HCT116 (cell line): ENCODE results near the gene LZIC. TPM values are rescaled to one million over a fixed set of nuclear protein-coding genes. Genes with fewer than 3 reads are reported as not detected.

Source experiments
- ATAC-seq: fragments of 200-7000 bp; cut with Tn5 transposase; 2 replicates; pipeline ENCODE4 v1.9.1; 2020; ENCODE audit warnings: mild to moderate bottlenecking, moderate library complexity
- BruUV-seq: library from RNA; stranded (reverse); fragments of 400-500 nt; replicated peaks from 2 replicates; lab custom pipeline; 2021; lab: Mats Ljungman, UMichigan
- CTCF ChIA-PET: fragments of 300-600 bp; sonication (Branson Sonifier 250); formaldehyde crosslinking; loops from one replicate; lab custom pipeline; 2021; ENCODE audit warnings: antibody characterized with exemption; lab: Charles Lee
- POLR2A ChIA-PET: fragments of 300-600, 350-600 bp; sonication (Branson Sonifier 250); formaldehyde crosslinking; loops from one replicate; lab custom pipeline; 2021; ENCODE audit warnings: antibody characterized with exemption; lab: Charles Lee
- RAD21 ChIA-PET, 2 experiments: fragments of 300-600 bp; sonication (Branson Sonifier 250); formaldehyde crosslinking; loops; one replicate each; lab custom pipeline; 2023; ENCODE audit warnings: low total read pairs in 2 of 2; ENCODE audit not compliant: uncharacterized antibody in 2 of 2, unreplicated experiment in 2 of 2, low non-redundant PET in 1 of 2; lab: Charles Lee
- DNase-seq: peaks from one replicate; pipeline ENCODE4 v3.0.0-alpha.2; 2010; ENCODE audit warnings: low read depth, low spot score
- H2AFZ ChIP-seq: fragments of 200-600 bp; shearing (Covaris generic), sonication (generic); 2 replicates; pipeline ENCODE4 v1.6.1; 2017; ENCODE audit warnings: low read depth, mixed run types, mixed read lengths, antibody characterized with exemption, low read length; ENCODE audit not compliant: poor library complexity, severe bottlenecking
- H3K27ac ChIP-seq: 2 replicates; pipeline ENCODE4 v1.5.1; 2012; ENCODE audit warnings: low read depth, low read length
- H3K27me3 ChIP-seq: fragments of 200-600 bp; sonication (generic); 2 replicates; pipeline ENCODE4 v1.6.1; 2016; ENCODE audit warnings: mixed run types, low read length, mixed read lengths; ENCODE audit not compliant: insufficient read depth
- H3K36me3 ChIP-seq, 2 experiments: fragments of 200-500 bp in 1 of 2; fragments of 200-600 bp in 1 of 2; sonication (Bioruptor generic) in 1 of 2; sonication (generic) in 1 of 2; 2 replicates each; pipeline versions ENCODE4 v1.5.1 to v1.6.1; 2014 to 2016; ENCODE audit warnings: low read length in 2 of 2, inconsistent platforms in 1 of 2, mixed read lengths in 1 of 2, mixed run types in 1 of 2; ENCODE audit not compliant: insufficient read depth in 2 of 2, control insufficient read depth in 1 of 2
- H3K4me1 ChIP-seq, 2 experiments: fragments of 200-600 bp in 1 of 2; sonication (generic) in 1 of 2; 2 replicates each; pipeline versions ENCODE4 v1.5.1 to v1.6.1; 2012 to 2017; ENCODE audit warnings: low read length in 2 of 2, inconsistent platforms in 1 of 2, mild to moderate bottlenecking in 1 of 2, mixed read lengths in 1 of 2, mixed run types in 1 of 2, moderate library complexity in 1 of 2; ENCODE audit not compliant: insufficient read depth in 2 of 2, control insufficient read depth in 1 of 2
- H3K4me2 ChIP-seq: fragments of 200-600 bp; sonication (generic); 2 replicates; pipeline ENCODE4 v1.6.1; 2017; ENCODE audit warnings: mixed run types, low read length, mixed read lengths
- H3K4me3 ChIP-seq, 2 experiments: fragments of 200-600 bp in 1 of 2; sonication (generic) in 1 of 2; replicated peaks in 1 of 2; 2 replicates each; pipeline ENCODE4 v1.5.1; 2011 to 2016; ENCODE audit warnings: low read length in 2 of 2, control low read depth in 1 of 2, low read depth in 1 of 2, mild to moderate bottlenecking in 1 of 2, mixed read lengths in 1 of 2, mixed run types in 1 of 2
- H3K79me2 ChIP-seq: fragments of 200-600 bp; sonication (generic); 2 replicates; pipeline ENCODE4 v1.6.1; 2017; ENCODE audit warnings: mild to moderate bottlenecking, mixed run types, low read length, moderate library complexity, mixed read lengths; ENCODE audit not compliant: insufficient read depth
- H3K9ac ChIP-seq: fragments of 200-600 bp; sonication (generic); 2 replicates; pipeline ENCODE4 v1.6.1; 2016; ENCODE audit warnings: low read length, mixed read lengths
- H3K9me2 ChIP-seq: fragments of 200-600 bp; sonication (generic), shearing (Covaris generic); 2 replicates; pipeline ENCODE4 v1.6.1; 2017; ENCODE audit warnings: mixed run types, mild to moderate bottlenecking, moderate library complexity; ENCODE audit not compliant: insufficient read depth
- H3K9me3 ChIP-seq, 2 experiments: fragments of 200-500 bp in 1 of 2; fragments of 200-600 bp in 1 of 2; sonication (Bioruptor generic) in 1 of 2; sonication (generic) in 1 of 2; 2 replicates each; pipeline ENCODE4 v1.6.1; 2014 to 2017; ENCODE audit warnings: low read length in 2 of 2, mixed read lengths in 2 of 2, inconsistent platforms in 1 of 2, low read depth in 1 of 2, mild to moderate bottlenecking in 1 of 2, mixed run types in 1 of 2, moderate library complexity in 1 of 2; ENCODE audit not compliant: control insufficient read depth in 1 of 2, insufficient read depth in 1 of 2
- H4K20me1 ChIP-seq: fragments of 200-600 bp; sonication (generic), shearing (Covaris generic); 2 replicates; pipeline ENCODE4 v1.6.1; 2017; ENCODE audit warnings: mixed run types, mild to moderate bottlenecking, moderate library complexity; ENCODE audit not compliant: insufficient read depth
- ATF3 ChIP-seq: IDR thresholded peaks from 2 replicates; pipeline ENCODE4 v1.6.1; 2012
- CBX3 ChIP-seq: IDR thresholded peaks from 2 replicates; pipeline ENCODE4 v1.6.1; 2012; ENCODE audit warnings: low read depth
- CEBPB ChIP-seq: IDR thresholded peaks from 2 replicates; pipeline ENCODE4 v1.6.1; 2012; ENCODE audit warnings: low read depth
- ELF1 ChIP-seq: IDR thresholded peaks from 2 replicates; pipeline ENCODE4 v1.6.1; 2012; ENCODE audit warnings: low read depth, borderline replicate concordance
- EZH2phosphoT487 ChIP-seq: fragments of 200-600 bp; IDR thresholded peaks from 2 replicates; pipeline ENCODE4 v1.6.1; 2018; ENCODE audit warnings: antibody characterized with exemption, borderline replicate concordance
- FOSL1 ChIP-seq: IDR thresholded peaks from 2 replicates; pipeline ENCODE4 v1.6.1; 2012; ENCODE audit warnings: low read depth
- JUND ChIP-seq: IDR thresholded peaks from 2 replicates; pipeline ENCODE4 v1.6.1; 2012
- MAX ChIP-seq: IDR thresholded peaks from 2 replicates; pipeline ENCODE4 v1.6.1; 2012
- POLR2A ChIP-seq: IDR thresholded peaks from 2 replicates; pipeline ENCODE4 v1.7.0; 2011; ENCODE audit warnings: borderline replicate concordance; ENCODE audit not compliant: insufficient read depth, insufficient read length; ENCODE audit errors: extremely low read depth
- POLR2AphosphoS5 ChIP-seq: IDR thresholded peaks from 2 replicates; pipeline ENCODE4 v1.6.1; 2011; ENCODE audit warnings: mild to moderate bottlenecking, low read depth, low read length, moderate library complexity
- RAD21 ChIP-seq: IDR thresholded peaks from 2 replicates; pipeline ENCODE4 v1.6.1; 2012; ENCODE audit warnings: low read depth, mild to moderate bottlenecking
- SIN3A ChIP-seq: IDR thresholded peaks from 2 replicates; pipeline ENCODE4 v1.6.1; 2012; ENCODE audit warnings: low read depth
- SP1 ChIP-seq: IDR thresholded peaks from 2 replicates; pipeline ENCODE4 v1.6.1; 2012; ENCODE audit warnings: low read depth
- SRF ChIP-seq: IDR thresholded peaks from 2 replicates; pipeline ENCODE4 v1.6.1; 2012; ENCODE audit warnings: low read depth
- YY1 ChIP-seq: IDR thresholded peaks from 2 replicates; pipeline ENCODE4 v1.6.1; 2011; ENCODE audit warnings: low read length, low read depth, moderate library complexity, mild to moderate bottlenecking; ENCODE audit not compliant: insufficient replicate concordance; ENCODE audit errors: extremely low read depth
- ZBTB33 ChIP-seq: IDR thresholded peaks from 2 replicates; pipeline ENCODE4 v1.6.1; 2011; ENCODE audit warnings: mild to moderate bottlenecking, low read length, moderate library complexity; ENCODE audit not compliant: insufficient replicate concordance; ENCODE audit errors: extremely low read depth
- ZFX ChIP-seq: fragments of 450-650 bp; IDR thresholded peaks from 2 replicates; pipeline ENCODE4 v1.6.1; 2017
- ZNF274 ChIP-seq: fragments of 200-500 bp; sonication (Bioruptor generic); IDR thresholded peaks from 2 replicates; pipeline ENCODE4 v1.6.1; 2014; ENCODE audit warnings: mild to moderate bottlenecking, low read depth, low read length, inconsistent platforms
- intact Hi-C: fragments of 100-400 bp; cut with micrococcal nuclease; formaldehyde crosslinking; loops from 2 replicates; pipeline ENCODE4 v1.10.0; 2022
- total RNA-seq: library from RNA; stranded (reverse); gene quantifications from one replicate; pipeline ENCODE4 v1.2.1, GENCODE V29; 2021; ENCODE audit not compliant: unreplicated experiment

Gene LZIC
- total RNA-seq, 1 experiment from 2014 or later = 26.6 TPM

GRCh38 chr1:9960011-9960410 is 16.8 kb upstream of the LZIC start:
- Histone ChIP-seq H3K9me3 (no peaks in the 10 kb centered on the region), H4K20me1 (no peaks in the 10 kb centered on the region), H3K4me1 (peaks cover 26 to 40% of the 10 kb centered on the region in 2 experiments), H3K9ac (peak overlapping the region; percentile 44), H3K27ac (peak overlapping the region; percentile 48; the same call in 1 of the 2 replicates), H3K27me3 (no peaks in the 10 kb centered on the region), H2AFZ (no peak overlapping the region), H3K9me2 (no peaks in the 10 kb centered on the region), H3K4me2 (peak overlapping the region; percentile 75), H3K79me2 (no peaks in the 10 kb centered on the region), H3K4me3 (peak overlapping the region in 1 of 2 experiments; percentile 52; a peak in 3 of 4 replicates), H3K36me3 (no peaks in the 10 kb centered on the region; a peak in 1 of 4 replicates)
- ATAC-seq = no peak
- DNase-seq = no peak
- intact Hi-C loops = no loop called here
- BruUV-seq = no TSS peak
- TF ChIP-seq YY1 (no peak), ATF3 (no peak), ZNF274 (no peak), ELF1 (no peak), POLR2A (no peak), RAD21 (no peak)
- POLR2A ChIA-PET = interaction anchor here (1.6 kb wide), 1 partner anchor 10 kb away, joined by 4 read pairs; no protein-coding TSS in a partner anchor
- RAD21 ChIA-PET = no interaction called here
- CTCF ChIA-PET = no interaction called here

- H3K9ac ChIP-seq = no peak overlapping the region
- H3K36me3 ChIP-seq = no peaks in the 10 kb centered on the region
- no peak overlapping the region for H3K4me3 ChIP-seq
- intact Hi-C loops = no loop called here
- RAD21 ChIA-PET = no interaction called here
- TF ChIP-seq RAD21 (no peak), YY1 (no peak), SIN3A (no peak), ELF1 (no peak), ZNF274 (no peak), EZH2phosphoT487 (no peak), SRF (no peak), JUND (no peak), POLR2AphosphoS5 (no peak), CBX3 (no peak), POLR2A (no peak), MAX (no peak), ZFX (no peak), ZBTB33 (no peak), FOSL1 (no peak), SP1 (no peak), CEBPB (no peak)
- no peak overlapping the region for H2AFZ ChIP-seq
- no peaks in the 10 kb centered on the region for H3K9me3 ChIP-seq
- H3K9me2 ChIP-seq = no peaks in the 10 kb centered on the region
- no peaks in the 10 kb centered on the region for H3K27me3 ChIP-seq
- H3K4me2 ChIP-seq = no peak overlapping the region
- CTCF ChIA-PET = interaction anchor here (1.1 kb wide), 1 partner anchor 252 kb away, joined by 3 read pairs; the partner anchor contains the start of gene KIF1B
- H3K27ac ChIP-seq = no peak overlapping the region
- H3K79me2 ChIP-seq = no peaks in the 10 kb centered on the region
- POLR2A ChIA-PET = interaction anchor here (1.0 kb wide), 1 partner anchor 14 kb away, joined by 4 read pairs; the partner anchor contains the start of genes LZIC and NMNAT1
- ATAC-seq (no peak), DNase-seq (no peak)
- H4K20me1 ChIP-seq = no peaks in the 10 kb centered on the region
- no TSS peak for BruUV-seq
- peaks cover 26 to 40% of the 10 kb centered on the region in 2 experiments for H3K4me1 ChIP-seq
Observed at GRCh38 chr1:9957726-9958125, 14.5 kb upstream of the LZIC start.
